HEK293T (cell line): Measurements from ENCODE around the gene NRG3.
A peak's percentile ranks its signal among the peaks of the same experiment; 100 is the strongest.

Source experiments
- CTCF ChIA-PET: fragments of 350-600 bp; formaldehyde crosslinking; extraction: SDS; loops from one replicate; lab custom pipeline; 2021; ENCODE audit warnings: antibody characterized with exemption, inconsistent platforms; lab: Yijun Ruan, JAX
- POLR2A ChIA-PET: fragments of 350-600 bp; formaldehyde crosslinking; extraction: SDS; loops from one replicate; lab custom pipeline; 2020; ENCODE audit warnings: antibody characterized with exemption, inconsistent platforms; lab: Yijun Ruan, JAX
- DNase-seq: peaks from one replicate; pipeline ENCODE4 v3.0.0; 2012; ENCODE audit warnings: mixed read lengths; ENCODE audit errors: extremely low spot score
- ARNT ChIP-seq: fragments of 450-650 bp; IDR thresholded peaks from 2 replicates; pipeline ENCODE4 v1.6.1; 2017; ENCODE audit warnings: mild to moderate bottlenecking
- BHLHE40 ChIP-seq: fragments of 450-650 bp; IDR thresholded peaks from 2 replicates; pipeline ENCODE4 v1.6.1; 2016; ENCODE audit warnings: mild to moderate bottlenecking, moderate library complexity, borderline replicate concordance
- CTBP1 ChIP-seq: fragments of 450-650 bp; IDR thresholded peaks from 2 replicates; pipeline ENCODE4 v1.6.1; 2016; ENCODE audit warnings: borderline replicate concordance
- ELF4 ChIP-seq: fragments of 450-650 bp; IDR thresholded peaks from 2 replicates; pipeline ENCODE4 v1.6.1; 2017; ENCODE audit warnings: antibody characterized with exemption
- FOXA1 ChIP-seq: fragments of 450-650 bp; IDR thresholded peaks from 2 replicates; pipeline ENCODE4 v1.6.1; 2016; ENCODE audit warnings: mild to moderate bottlenecking
- FOXK2 ChIP-seq: fragments of 450-650 bp; IDR thresholded peaks from 2 replicates; pipeline ENCODE4 v1.6.1; 2016; ENCODE audit warnings: mild to moderate bottlenecking
- FOXM1 ChIP-seq: fragments of 450-650 bp; IDR thresholded peaks from 2 replicates; pipeline ENCODE4 v1.6.1; 2017; ENCODE audit warnings: mild to moderate bottlenecking, borderline replicate concordance
- HDGF ChIP-seq: fragments of 450-650 bp; IDR thresholded peaks from 2 replicates; pipeline ENCODE4 v1.6.1; 2017; ENCODE audit warnings: antibody characterized with exemption, borderline replicate concordance
- L3MBTL2 ChIP-seq: fragments of 450-650 bp; conservative IDR thresholded peaks from 2 replicates; pipeline ENCODE4 v1.6.1; 2016; ENCODE audit warnings: mild to moderate bottlenecking
- LEF1 ChIP-seq: fragments of 450-650 bp; IDR thresholded peaks from 2 replicates; pipeline ENCODE4 v1.6.1; 2017; ENCODE audit warnings: mild to moderate bottlenecking, borderline replicate concordance
- NFRKB ChIP-seq: fragments of 450-650 bp; IDR thresholded peaks from 2 replicates; pipeline ENCODE4 v1.6.1; 2016; ENCODE audit warnings: mild to moderate bottlenecking, moderate library complexity
- PKNOX1 ChIP-seq: fragments of 450-650 bp; IDR thresholded peaks from 2 replicates; pipeline ENCODE4 v1.6.1; 2016
- SP1 ChIP-seq: fragments of 450-650 bp; IDR thresholded peaks from 2 replicates; pipeline ENCODE4 v1.6.1; 2017
- SUZ12 ChIP-seq: fragments of 450-650 bp; IDR thresholded peaks from 2 replicates; pipeline ENCODE4 v1.6.1; 2016; ENCODE audit warnings: mild to moderate bottlenecking
- TARDBP ChIP-seq: fragments of 450-650 bp; IDR thresholded peaks from 2 replicates; pipeline ENCODE4 v1.6.1; 2016
- ZNF384 ChIP-seq: fragments of 450-650 bp; IDR thresholded peaks from 2 replicates; pipeline ENCODE4 v1.6.1; 2016

NRG3 gene

GRCh38 chr10:82149674-82150073 is 274.7 kb downstream of the NRG3 start:
- CTCF ChIA-PET: no interaction called here
- TF ChIP-seq TARDBP (no peak), ZNF384 (no peak), NFRKB (no peak), ARNT (no peak), FOXM1 (no peak), CTBP1 (no peak), BHLHE40 (no peak), ELF4 (no peak), LEF1 (no peak), SP1 (no peak)
- POLR2A ChIA-PET: no interaction called here
- DNase-seq: no peak

DNA sequence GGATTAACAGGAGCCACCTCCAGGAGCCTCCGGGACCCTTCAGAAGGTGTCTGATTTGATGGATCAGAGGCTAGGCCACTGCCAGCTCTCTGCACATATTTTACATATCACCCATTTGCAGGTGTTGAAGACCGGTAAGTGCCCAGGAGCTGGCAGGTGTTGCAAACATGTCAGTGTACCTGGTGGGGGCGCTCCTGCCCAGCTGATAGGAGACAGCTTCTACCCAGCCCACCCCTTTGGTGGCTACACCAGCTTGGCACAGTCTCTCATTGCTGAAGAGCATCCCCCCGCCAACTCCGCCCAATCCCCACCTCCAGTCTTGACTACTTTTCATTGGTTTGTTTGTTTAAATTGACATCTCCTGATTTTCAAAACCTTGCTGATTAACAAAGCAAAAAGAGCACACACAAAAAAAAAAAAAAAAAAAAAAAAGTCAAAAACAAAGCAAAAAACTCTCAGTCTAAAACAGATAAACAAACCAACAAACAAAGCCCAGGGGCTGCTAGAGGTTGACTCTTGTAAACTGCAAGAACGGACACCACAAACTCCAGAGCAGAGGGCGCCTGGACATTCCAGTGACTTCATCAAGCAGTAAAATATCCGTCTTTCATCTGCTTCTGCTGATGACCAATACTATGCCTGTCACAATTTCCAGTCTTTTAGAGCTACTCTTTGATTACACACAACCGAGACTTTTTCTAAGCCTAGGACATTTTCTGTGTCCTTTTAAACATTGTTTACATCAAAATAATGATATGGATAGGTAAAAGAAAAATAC is 275.3 kb downstream of the NRG3 start:
- peak; percentile 15 for DNase-seq
- CTCF ChIA-PET: interaction anchor here (0.7 to 1.1 kb wide), 3 partner anchors 9 to 1979 kb away, joined by 3 read pairs; no protein-coding TSS in a partner anchor
- TF ChIP-seq FOXK2 (no peak), ELF4 (no peak), PKNOX1 (no peak), HDGF (no peak), LEF1 (no peak), NFRKB (no peak), SP1 (no peak), L3MBTL2 (no peak), FOXA1 (no peak), ARNT (no peak), SUZ12 (no peak), TARDBP (no peak), BHLHE40 (no peak), FOXM1 (no peak), ZNF384 (no peak), CTBP1 (no peak)
- POLR2A ChIA-PET: no interaction called here

- DNase-seq: no peak
- ChIA-PET POLR2A (no interaction called here), CTCF (interaction anchor here (1.2 kb wide), 1 partner anchor 10 kb away, joined by 3 read pairs; no protein-coding TSS in a partner anchor)
- TF ChIP-seq L3MBTL2 (no peak), SP1 (no peak), FOXM1 (no peak), CTBP1 (no peak), PKNOX1 (no peak), NFRKB (no peak), TARDBP (no peak)
Observed at GRCh38 chr10:82160307-82160706, 285.3 kb downstream of the NRG3 start.

DNA sequence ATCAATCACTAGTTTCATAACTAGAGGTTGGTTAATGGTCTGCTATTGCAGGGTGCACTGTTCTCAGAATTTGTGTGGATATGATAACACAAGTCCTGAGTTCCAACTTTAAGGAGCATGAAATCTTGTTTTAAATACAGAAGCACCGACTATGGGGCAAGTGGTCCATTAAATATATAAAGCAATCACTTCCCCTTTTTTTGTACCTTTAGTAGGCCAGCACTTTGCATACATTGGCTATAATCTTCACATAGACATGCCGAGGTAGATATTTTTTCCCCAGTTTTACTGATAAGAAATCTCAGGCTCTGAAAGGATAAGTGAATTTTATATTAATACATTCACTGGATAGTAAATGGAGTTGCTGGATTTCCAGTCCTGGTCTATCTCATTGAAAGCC is 286.3 kb downstream of the NRG3 start:
- POLR2A ChIA-PET: no interaction called here
- TF ChIP-seq L3MBTL2: no peak
- no peak for TF ChIP-seq ELF4
- TF ChIP-seq FOXM1: no peak
- CTCF ChIA-PET: interaction anchor here (0.6 kb wide), 1 partner anchor 19 kb away, joined by 7 read pairs; no protein-coding TSS in a partner anchor
- no peak for DNase-seq

DNA sequence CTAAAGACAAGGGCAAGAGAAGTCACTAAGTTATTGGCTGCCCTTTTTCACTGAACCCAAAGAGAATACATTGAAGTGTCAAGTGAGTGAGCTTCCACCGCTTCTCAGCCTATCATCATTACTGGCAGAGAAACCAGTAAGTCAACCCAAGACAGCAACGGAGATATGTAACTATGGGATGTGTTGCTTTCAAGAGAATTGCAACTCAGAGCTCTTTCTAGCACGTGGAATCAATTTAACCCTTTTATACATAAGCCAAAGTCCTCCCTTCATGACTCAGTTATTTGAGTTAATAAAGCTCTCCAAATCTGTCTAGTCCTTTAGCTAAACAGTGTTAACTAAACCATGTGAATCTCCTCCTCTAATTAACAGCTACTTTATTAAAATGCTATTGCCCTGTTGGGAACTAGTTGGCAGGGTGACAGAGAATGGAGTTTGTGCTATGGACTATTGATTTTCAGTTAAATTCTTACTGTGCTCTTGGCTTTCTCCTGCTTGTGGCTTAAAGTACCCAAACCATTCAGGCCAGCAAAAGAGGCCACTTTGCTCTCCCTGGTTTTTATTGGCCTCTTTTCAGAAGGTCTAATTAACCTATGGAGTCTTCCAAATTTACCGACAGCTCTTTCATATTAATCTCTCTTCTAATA is 287.7 kb downstream of the NRG3 start:
- no peak for DNase-seq
- TF ChIP-seq SP1 (no peak), NFRKB (no peak), TARDBP (no peak), BHLHE40 (no peak), ZNF384 (no peak), CTBP1 (no peak), L3MBTL2 (no peak), HDGF (no peak), FOXA1 (no peak), FOXK2 (no peak), ARNT (no peak)
- CTCF ChIA-PET: no interaction called here
- POLR2A ChIA-PET: no interaction called here

GRCh38 chr10:82171899-82172298 is 296.9 kb downstream of the NRG3 start:
- no peak for DNase-seq
- ChIA-PET CTCF (no interaction called here), POLR2A (no interaction called here)
- TF ChIP-seq BHLHE40 (no peak), ZNF384 (no peak), NFRKB (no peak), ARNT (no peak), HDGF (no peak), FOXA1 (no peak), TARDBP (no peak), SUZ12 (no peak), ELF4 (no peak), PKNOX1 (no peak), FOXM1 (no peak), FOXK2 (no peak), CTBP1 (no peak), L3MBTL2 (no peak), SP1 (no peak), LEF1 (no peak)
